K562 (cell line): Measurements from ENCODE around the gene ZCCHC3. TPM values are rescaled to one million over a fixed set of nuclear protein-coding genes. Genes with fewer than 3 reads are reported as not detected.

Source experiments
- ATAC-seq: fragments of 200-7000 bp; cut with Tn5 transposase; 3 replicates; pipeline ENCODE4 v1.9.1; 2020; ENCODE audit warnings: moderate library complexity
- BruUV-seq: library from RNA; stranded (reverse); fragments of 400-500 nt; replicated peaks from 2 replicates; lab custom pipeline; 2021; lab: Mats Ljungman, UMichigan
- CTCF ChIA-PET: fragments of 300-600 bp; formaldehyde crosslinking; extraction: SDS; loops from one replicate; lab custom pipeline; 2021; ENCODE audit warnings: low intra/inter-chr PET ratio; lab: Yijun Ruan, JAX
- POLR2A ChIA-PET: fragments of 300-600, 350-650 bp; sonication (Branson Sonifier 250); formaldehyde crosslinking; extraction: SDS; loops from one replicate; lab custom pipeline; 2021; ENCODE audit warnings: antibody characterized with exemption, inconsistent platforms; lab: Yijun Ruan, JAX
- DNase-seq, 4 experiments: peaks; one replicate each; pipeline versions ENCODE4 v3.0.0 to v3.0.0-alpha.2; 2011 to 2018; ENCODE audit warnings: low spot score in 3 of 4, mixed read lengths in 3 of 4; ENCODE audit errors: extremely low read depth in 1 of 4
- FAIRE-seq: peaks from 2 replicates; lab custom pipeline; 2011; peaks lifted over from hg19 to GRCh38; lab: Jason Lieb, UNC
- H2AFZ ChIP-seq: 2 replicates; pipeline ENCODE4 v1.6.0; 2011; ENCODE audit warnings: low read depth, low read length, control low read depth, inconsistent platforms
- H3K27ac ChIP-seq: fragments of 200-600 bp; 3 replicates; pipeline ENCODE4 v1.8.0; 2011; ENCODE audit warnings: low read depth, mild to moderate bottlenecking, control low read depth, inconsistent platforms, low read length, moderate library complexity, mixed read lengths; ENCODE audit errors: extremely low read depth
- H3K27me3 ChIP-seq, 2 experiments: fragments of 300-600 bp in 1 of 2; 2 replicates in 1 of 2; 3 replicates in 1 of 2; pipeline versions ENCODE4 v1.6.0 to v1.8.0; 2011; ENCODE audit warnings: inconsistent platforms in 2 of 2, low read length in 2 of 2, mild to moderate bottlenecking in 1 of 2, mixed read lengths in 1 of 2, moderate library complexity in 1 of 2; ENCODE audit not compliant: control insufficient read depth in 2 of 2, insufficient read depth in 2 of 2
- H3K36me3 ChIP-seq: fragments of 300-600 bp; 3 replicates; pipeline ENCODE4 v1.8.0; 2011; ENCODE audit warnings: mild to moderate bottlenecking, low read length, inconsistent platforms; ENCODE audit not compliant: control insufficient read depth, insufficient read depth
- H3K4me1 ChIP-seq, 2 experiments: fragments of 200-600 bp in 1 of 2; replicated peaks in 1 of 2; 2 replicates in 1 of 2; 3 replicates in 1 of 2; pipeline versions ENCODE4 v1.5.1 to v1.8.0; 2011; ENCODE audit warnings: inconsistent platforms in 2 of 2, low read length in 2 of 2, mild to moderate bottlenecking in 1 of 2, mixed read lengths in 1 of 2, moderate library complexity in 1 of 2; ENCODE audit not compliant: control insufficient read depth in 2 of 2, insufficient read depth in 2 of 2
- H3K4me2 ChIP-seq: 2 replicates; pipeline ENCODE4 v1.6.1; 2011; ENCODE audit warnings: low read length, control low read depth, inconsistent platforms, mixed read lengths; ENCODE audit not compliant: insufficient read depth
- H3K4me3 ChIP-seq: fragments of 200-600 bp; sonication (generic), shearing (Covaris generic); 2 replicates; pipeline ENCODE4 v1.5.1; 2016; ENCODE audit warnings: control low read depth, inconsistent platforms
- H3K79me2 ChIP-seq: fragments of 200-600 bp; 3 replicates; pipeline ENCODE4 v1.8.0; 2011; ENCODE audit warnings: low read length, inconsistent platforms; ENCODE audit not compliant: control insufficient read depth, insufficient read depth
- H3K9ac ChIP-seq, 2 experiments: 2 replicates each; pipeline versions ENCODE4 v1.6.0 to v1.6.1; 2011; ENCODE audit warnings: low read depth in 2 of 2, low read length in 2 of 2, control low read depth in 1 of 2, inconsistent platforms in 1 of 2, mild to moderate bottlenecking in 1 of 2, mixed read lengths in 1 of 2; ENCODE audit not compliant: insufficient read depth in 1 of 2
- H3K9me1 ChIP-seq: one replicate; pipeline ENCODE4 v1.6.0; 2011; ENCODE audit warnings: inconsistent platforms, mild to moderate bottlenecking, low read length, moderate library complexity; ENCODE audit not compliant: control insufficient read depth, insufficient read depth
- H3K9me3 ChIP-seq: replicated peaks from 2 replicates; pipeline ENCODE4 v1.5.1; 2011; ENCODE audit warnings: low read depth, low read length, inconsistent platforms; ENCODE audit not compliant: control insufficient read depth, insufficient read depth
- H4K20me1 ChIP-seq: replicated peaks from 2 replicates; pipeline ENCODE4 v1.6.1; 2011; ENCODE audit warnings: low read length, inconsistent platforms, mixed read lengths; ENCODE audit not compliant: control insufficient read depth, insufficient read depth
- BRF1 ChIP-seq: IDR thresholded peaks from 3 replicates; pipeline ENCODE4 v1.6.1; 2011; ENCODE audit warnings: borderline replicate concordance, mild to moderate bottlenecking; ENCODE audit not compliant: insufficient read length; ENCODE audit errors: extremely low read depth
- CBFA2T2 ChIP-seq: fragments of 450-650 bp; conservative IDR thresholded peaks from 2 replicates; pipeline ENCODE4 v1.6.1; 2017; ENCODE audit warnings: mild to moderate bottlenecking
- CHCHD3 ChIP-seq: fragments of 250-450 bp; sonication (Bioruptor Pico); IDR thresholded peaks from 2 replicates; pipeline ENCODE4 v2.1.2; 2022; ENCODE audit warnings: mild to moderate bottlenecking
- CHD1 ChIP-seq: fragments of 200-600 bp; sonication (generic); IDR thresholded peaks from one replicate; pipeline ENCODE4 v1.6.1; 2012; ENCODE audit warnings: mild to moderate bottlenecking, moderate library complexity, low read length, inconsistent platforms
- CREB5 ChIP-seq: fragments of 250-450 bp; sonication (Bioruptor Pico); IDR thresholded peaks from 2 replicates; pipeline ENCODE4 v1.5.0; 2020; ENCODE audit warnings: mild to moderate bottlenecking
- CXXC5 ChIP-seq: fragments of 250-450 bp; sonication (Bioruptor Pico); IDR thresholded peaks from 2 replicates; pipeline ENCODE4 v1.8.0; 2022; ENCODE audit warnings: inconsistent platforms, mild to moderate bottlenecking, moderate library complexity
- E2F6 ChIP-seq, 2 experiments: IDR thresholded peaks; 2 replicates each; pipeline ENCODE4 v1.6.1; 2011; ENCODE audit warnings: borderline replicate concordance in 1 of 2, control low read depth in 1 of 2, low read depth in 1 of 2, low read length in 1 of 2, mild to moderate bottlenecking in 1 of 2, mixed read lengths in 1 of 2, moderate library complexity in 1 of 2; ENCODE audit not compliant: insufficient read depth in 1 of 2, insufficient read length in 1 of 2, poor library complexity in 1 of 2, severe bottlenecking in 1 of 2; ENCODE audit errors: extremely low read depth in 1 of 2
- EGR1 ChIP-seq: fragments of 450-650 bp; conservative IDR thresholded peaks from 2 replicates; pipeline ENCODE4 v1.6.1; 2017; ENCODE audit warnings: mild to moderate bottlenecking
- ELK3 ChIP-seq: fragments of 450-650 bp; formaldehyde crosslinking; IDR thresholded peaks from 2 replicates; pipeline ENCODE4 v1.4.0; 2020; ENCODE audit warnings: mild to moderate bottlenecking
- GTF2F1 ChIP-seq: IDR thresholded peaks from 2 replicates; pipeline ENCODE4 v1.6.1; 2011; ENCODE audit warnings: low read depth, low read length, improper control_type of control experiment
- HES1 ChIP-seq: fragments of 450-650 bp; IDR thresholded peaks from 2 replicates; pipeline ENCODE4 v1.6.1; 2016; ENCODE audit warnings: low read depth, mild to moderate bottlenecking, moderate library complexity
- POLR2AphosphoS5 ChIP-seq: IDR thresholded peaks from 2 replicates; pipeline ENCODE4 v1.6.1; 2011; ENCODE audit warnings: mild to moderate bottlenecking, low read depth, low read length, moderate library complexity; ENCODE audit not compliant: control insufficient read depth, insufficient read depth
- RBM25 ChIP-seq: fragments of 200-400 bp; formaldehyde crosslinking; IDR thresholded peaks from 2 replicates; pipeline ENCODE4 v1.6.1; 2018; ENCODE audit warnings: low read length, low read depth, moderate library complexity; ENCODE audit not compliant: severe bottlenecking
- SNRNP70 ChIP-seq: fragments of 200-400 bp; formaldehyde crosslinking; optimal IDR thresholded peaks from 2 replicates; pipeline ENCODE3; 2017; ENCODE audit warnings: low read depth, low read length
- THRB ChIP-seq: fragments of 450-650 bp; formaldehyde crosslinking; conservative IDR thresholded peaks from 2 replicates; pipeline ENCODE4 v1.4.0; 2022; ENCODE audit warnings: mild to moderate bottlenecking, missing genetic modification characterization
- ZNF12 ChIP-seq: sonication (generic); formaldehyde crosslinking; IDR thresholded peaks from 2 replicates; pipeline ENCODE4 v1.4.0; 2020; ENCODE audit warnings: mild to moderate bottlenecking, missing genetic modification reagents
- ZNF274 ChIP-seq: IDR thresholded peaks from 2 replicates; pipeline ENCODE4 v1.6.1; 2011; ENCODE audit warnings: low read depth, mild to moderate bottlenecking, low read length, moderate library complexity, borderline replicate concordance
- WGBS: fragments of 100-300 bp; shearing (Covaris generic); methylation state at CpG from one replicate; pipeline ENCODE4 v1.1.6; 2016; ENCODE audit warnings: low coverage, mixed read lengths; ENCODE audit not compliant: insufficient coverage; ENCODE audit errors: missing lambda C conversion rate; 5-methylcytosine and 5-hydroxymethylcytosine counted together
- in situ Hi-C: fragments of 300-500 bp; cut with MboI; formaldehyde crosslinking; loops from 4 replicates; pipeline ENCODE4 v1.15.0; 2018; ENCODE audit warnings: inconsistent platforms, mixed read lengths
- intact Hi-C: fragments of 100-400 bp; cut with micrococcal nuclease; formaldehyde crosslinking; loops from 2 replicates; pipeline ENCODE4 v1.14.2; 2022
- polyA plus RNA-seq, 8 experiments: library from polyadenylated mRNA; depleted of rRNA in 4 of 8; stranded (reverse) in 5 of 8; unstranded in 3 of 8; fragments of >200 nt; fragmentation: Nextera tagmentation in 2 of 8; fragmentation: Illumina TruSeq in 1 of 8; extraction: Ambion mirVana in 2 of 8; extraction: Trizol in 1 of 8; gene quantifications; 2 replicates each; pipeline versions ENCODE4 v1.2.1 to v1.2.3, GENCODE V29; 2011 to 2014; ENCODE audit warnings: inconsistent platforms in 1 of 8, missing spikeins in 1 of 8
- total RNA-seq, 7 experiments: library from RNA; depleted of rRNA in 6 of 7; stranded (reverse); fragments of >200 nt in 6 of 7; fragmentation: Illumina TruSeq in 2 of 7; extraction: Trizol in 2 of 7; gene quantifications; 2 replicates each; pipeline versions ENCODE4 v1.2.1 to v1.2.3, GENCODE V29; 2011 to 2021; ENCODE audit warnings: low replicate concordance in 1 of 7

ZCCHC3 gene
- total and polyA plus RNA-seq, 9 of the 15 experiments (the other 6 are each of a cell fraction or from before 2014, with no cell fraction given), result 2.8 to 23.3 (median 16.5) TPM

GRCh38 chr20:284172-284571 is 13.2 kb upstream of the ZCCHC3 start:
- ChIA-PET CTCF (no interaction called here), POLR2A (no interaction called here)
- 0 out of 2 replicates have a peak, but pooled peaks cover 2% of the 10 kb centered on the region for H3K9me3 ChIP-seq
- no peaks in the 10 kb centered on the region for H4K20me1 ChIP-seq
- ATAC-seq, result no peak
- peaks cover 8% of the 10 kb centered on the region; the same call in 2 of the 3 replicates for H3K79me2 ChIP-seq
- no peak overlapping the region for H2AFZ ChIP-seq
- H3K27me3 ChIP-seq, result no peaks in the 10 kb centered on the region
- no TSS peak for BruUV-seq
- no peaks in the 10 kb centered on the region for H3K9me1 ChIP-seq
- H3K27ac ChIP-seq, result no peak overlapping the region
- intact Hi-C loops, result no loop called here
- WGBS, result 25% methylated on average over 2 of the region's 3 CpGs
- in situ Hi-C loops, result no loop called here
- no peak overlapping the region for H3K4me2 ChIP-seq
- DNase-seq, result no peak
- H3K36me3 ChIP-seq, result peaks cover 28% of the 10 kb centered on the region; the same call in 2 of the 3 replicates
- H3K4me1 ChIP-seq, result no peaks in the 10 kb centered on the region; a peak in 1 of 5 replicates
- H3K9ac ChIP-seq, result no peak overlapping the region; a peak in 1 of 4 replicates
- H3K4me3 ChIP-seq, result no peak overlapping the region
- no peak for FAIRE-seq
- no peak for TF ChIP-seq ELK3 (CRISPR knock-in tag)
- TF ChIP-seq BRF1, result no peak
- no peak for TF ChIP-seq E2F6 (IDR thresholded peaks at IDR 0.05; ENCODE audit: borderline replicate concordance in 1 of 2, extremely low read depth in 1 of 2, insufficient read depth in 1 of 2, insufficient read length in 1 of 2, low read depth in 1 of 2, low read length in 1 of 2, poor library complexity in 1 of 2, severe bottlenecking in 1 of 2)
- TF ChIP-seq THRB (CRISPR knock-in tag), result no peak
- TF ChIP-seq CHD1, result no peak
- no peak for TF ChIP-seq RBM25
- no peak for TF ChIP-seq ZNF12
- no peak for TF ChIP-seq HES1
- no peak for TF ChIP-seq EGR1
- no peak for TF ChIP-seq CHCHD3 (CRISPR knock-in tag)
- TF ChIP-seq POLR2AphosphoS5, result no peak
- TF ChIP-seq SNRNP70, result no peak
- no peak for TF ChIP-seq CREB5
- TF ChIP-seq GTF2F1, result no peak
- TF ChIP-seq CXXC5, result no peak
- TF ChIP-seq ZNF274, result no peak
- no peak for TF ChIP-seq CBFA2T2
